ENCODE measurements around the gene TBC1D21. TPM values are rescaled to one million over a fixed set of nuclear protein-coding genes. Genes with fewer than 3 reads are reported as not detected.
A peak's percentile ranks its signal among the peaks of the same experiment; 100 is the strongest.

TBC1D21 gene
- total and polyA plus RNA-seq, 2 of the 4 experiments (the other 2 are of a cell fraction): not detected

DNA sequence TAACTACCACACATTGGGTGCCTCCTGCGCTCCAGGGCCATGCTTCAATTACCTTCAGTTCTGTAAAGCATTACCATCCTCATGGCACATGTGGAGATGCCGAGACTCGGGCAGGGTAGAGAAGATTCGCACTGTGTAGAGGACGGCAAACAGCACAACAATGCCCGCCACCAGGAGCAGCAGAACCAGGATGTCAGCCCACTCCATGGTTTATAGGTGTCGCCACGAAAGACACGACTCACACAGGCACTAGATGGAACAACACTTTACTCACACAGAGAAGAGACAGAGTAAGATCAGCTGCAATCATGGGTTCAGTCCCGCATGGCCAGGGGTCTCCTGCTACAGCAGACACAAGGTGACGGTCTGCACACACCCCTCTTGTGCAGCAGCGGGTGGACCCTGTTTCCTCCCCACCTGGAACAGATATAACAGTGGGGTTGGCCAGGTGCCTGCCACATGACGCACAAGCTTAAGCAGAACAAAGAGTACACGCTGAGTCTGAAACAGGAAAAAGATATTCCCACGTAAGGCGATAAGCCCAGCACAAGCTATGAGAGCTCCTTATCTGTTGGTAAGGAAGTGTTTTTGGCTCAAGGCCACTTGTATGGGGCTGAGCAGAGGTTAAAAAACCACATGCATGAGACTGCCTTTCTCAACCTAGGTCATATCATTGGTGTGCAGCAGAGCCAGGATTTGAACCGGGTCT, 2.5 kb upstream of the TBC1D21 start:
- H3K18ac ChIP-seq (ENCODE audit: low read depth, low read length): no peak overlapping the region
- H3K9ac ChIP-seq (ENCODE audit: low read depth, low read length): no peak overlapping the region
- no peak overlapping the region for H4K5ac ChIP-seq (ENCODE audit: low read depth, low read length)
- H3K4ac ChIP-seq (ENCODE audit: low read depth, low read length): no peak overlapping the region
- no peak overlapping the region for H2BK20ac ChIP-seq (ENCODE audit: low read depth, low read length)
- 0 out of 2 replicates have a peak, but pooled peaks cover 4% of the 10 kb centered on the region for H4K20me1 ChIP-seq (ENCODE audit: insufficient read depth, low read length)
- no peak overlapping the region for H2BK120ac ChIP-seq (ENCODE audit: low read depth, low read length)
- WGBS, 2 experiments (ENCODE audit: extremely low coverage in 2 of 2, insufficient read length in 1 of 2): 68% methylated on average over 4 of the region's 17 CpGs; no CpG with 5 or more reads in 1 of the 2 experiments
- no peaks in the 10 kb centered on the region; the same call in 1 of the 2 replicates for H3K9me3 ChIP-seq (ENCODE audit: control insufficient read depth, insufficient read depth, low read length)
- TF ChIP-seq RAD21 (IDR thresholded peaks at IDR 0.05; ENCODE audit: low read length) (no peak), SMC3 (IDR thresholded peaks at IDR 0.05; ENCODE audit: low read depth, low read length) (no peak), MAFK (IDR thresholded peaks at IDR 0.05; ENCODE audit: low read depth, low read length) (no peak), RCOR1 (IDR thresholded peaks at IDR 0.05; ENCODE audit: insufficient replicate concordance, low read length) (no peak), MXI1 (IDR thresholded peaks at IDR 0.05; ENCODE audit: borderline replicate concordance, low read depth, low read length) (no peak), CHD1 (IDR thresholded peaks at IDR 0.05; ENCODE audit: low read depth, low read length) (no peak), CEBPB (IDR thresholded peaks at IDR 0.05; ENCODE audit: low read depth, low read length) (no peak), MAZ (IDR thresholded peaks at IDR 0.05; ENCODE audit: borderline replicate concordance, low read depth, low read length) (no peak), NFE2L2 (IDR thresholded peaks at IDR 0.05; ENCODE audit: low read depth, low read length) (no peak)
- TF ChIP-seq, protein P1, sequence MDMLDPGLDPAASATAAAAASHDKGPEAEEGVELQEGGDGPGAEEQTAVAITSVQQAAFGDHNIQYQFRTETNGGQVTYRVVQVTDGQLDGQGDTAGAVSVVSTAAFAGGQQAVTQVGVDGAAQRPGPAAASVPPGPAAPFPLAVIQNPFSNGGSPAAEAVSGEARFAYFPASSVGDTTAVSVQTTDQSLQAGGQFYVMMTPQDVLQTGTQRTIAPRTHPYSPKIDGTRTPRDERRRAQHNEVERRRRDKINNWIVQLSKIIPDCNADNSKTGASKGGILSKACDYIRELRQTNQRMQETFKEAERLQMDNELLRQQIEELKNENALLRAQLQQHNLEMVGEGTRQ (IDR thresholded peaks at IDR 0.05; ENCODE audit: low read depth, low read length): no peak
- peaks cover 76% of the 10 kb centered on the region for H3K27me3 ChIP-seq (ENCODE audit: control insufficient read depth, insufficient read depth, low read length)
- H3K4me1 ChIP-seq (ENCODE audit: control insufficient read depth, insufficient read depth, low read length): no peaks in the 10 kb centered on the region
- no peak overlapping the region for H2AFZ ChIP-seq (replicated peaks; ENCODE audit: low read length, poor library complexity)
- ChIA-PET CTCF (no interaction called here), POLR2A (ENCODE audit: unreplicated experiment) (interaction anchor here (0.6 kb wide), 1 partner anchor 35 kb away, joined by 3 read pairs; no protein-coding TSS in a partner anchor)
- no peak overlapping the region for H2AK9ac ChIP-seq (replicated peaks; ENCODE audit: low read depth, low read length, poor library complexity)
- no peak overlapping the region for H3K14ac ChIP-seq (replicated peaks; ENCODE audit: low read depth, low read length)
- no peak overlapping the region for H4K91ac ChIP-seq (ENCODE audit: insufficient read depth, low read depth, low read length)
- dilution Hi-C loops (cut with HindIII; ENCODE audit: low sequenced_read_pairs, unreplicated experiment) (no loop called here), intact Hi-C loops (cut with micrococcal nuclease) (no loop called here), in situ Hi-C loops (cut with MboI; ENCODE audit: low sequenced_read_pairs) (loop anchor here (5.0 kb wide), 1 partner anchor 36 kb away; no protein-coding TSS in a partner anchor)
- no peaks in the 10 kb centered on the region for H3K36me3 ChIP-seq (ENCODE audit: control insufficient read depth, insufficient read depth, low read length)
- H4K8ac ChIP-seq (ENCODE audit: low read depth in 2 of 2, low read length in 2 of 2): no peak overlapping the region
- H3K4me2 ChIP-seq (ENCODE audit: low read depth, low read length): no peak overlapping the region
- peak; percentile 18 for DNase-seq
- H3K27ac ChIP-seq (ENCODE audit: insufficient read depth, low read length): no peak overlapping the region
- no peak overlapping the region for H2BK15ac ChIP-seq (ENCODE audit: low read depth, low read length)
- no peaks in the 10 kb centered on the region for H3K79me1 ChIP-seq (ENCODE audit: low read depth in 1 of 2, low read length in 2 of 2)
- ATAC-seq (ENCODE audit: low read depth): no peak
- no TSS peak for BruUV-seq (replicated peaks)
- no peak overlapping the region for H3K4me3 ChIP-seq (ENCODE audit: insufficient read depth, low read depth, low read length)
- H3K23ac ChIP-seq (ENCODE audit: low read depth, low read length): no peak overlapping the region
- no peak overlapping the region for H2AK5ac ChIP-seq (ENCODE audit: low read depth, low read length)
- no peaks in the 10 kb centered on the region for H3K9me1 ChIP-seq (ENCODE audit: insufficient read depth, low read length)
- no peak overlapping the region for H2BK5ac ChIP-seq (ENCODE audit: low read depth, low read length, poor library complexity, severe bottlenecking)
- H3K56ac ChIP-seq (ENCODE audit: extremely low read depth, insufficient read depth, low read length): no peak overlapping the region

Measured in IMR-90 (cell line).